CD4-positive, alpha-beta T cell (primary cell): ENCODE data around the gene CLRN1. TPM values are rescaled to one million over a fixed set of nuclear protein-coding genes. Genes with fewer than 3 reads are reported as not detected.

ENCODE experiments used
- ATAC-seq: fragments of 200-7000 bp; cut with Tn5 transposase; one replicate; pipeline ENCODE4 v1.10.0; 2022; ENCODE audit warnings: mild to moderate bottlenecking; ENCODE audit not compliant: poor library complexity
- CTCF ChIA-PET: fragments of 350-600 bp; sonication (Branson Sonifier 250); formaldehyde crosslinking; loops from one replicate; lab custom pipeline; 2021; ENCODE audit warnings: antibody characterized with exemption, inconsistent platforms; lab: Charles Lee
- POLR2A ChIA-PET: fragments of 350-600 bp; sonication (Branson Sonifier 250); formaldehyde crosslinking; loops from one replicate; lab custom pipeline; 2021; ENCODE audit warnings: antibody characterized with exemption, inconsistent platforms; lab: Charles Lee
- DNase-seq, 14 experiments: peaks; one replicate each; pipeline ENCODE4 v3.0.0-alpha.2; 2013 to 2020; ENCODE audit warnings: mixed read lengths in 2 of 14
- H3K27ac ChIP-seq, 2 donors: one replicate each; pipeline versions ENCODE4 v1.5.1 to v1.7.0; 2013; ENCODE audit warnings: low read length in 2 of 2, low read depth in 1 of 2, mild to moderate bottlenecking in 1 of 2
- H3K27me3 ChIP-seq, 2 experiments: 1 replicate in 1 of 2; 2 replicates in 1 of 2; pipeline versions ENCODE4 v1.6.1 to v1.7.0; 2013; ENCODE audit warnings: low read length in 2 of 2, control low read depth in 1 of 2, mild to moderate bottlenecking in 1 of 2, moderate library complexity in 1 of 2; ENCODE audit not compliant: insufficient read depth in 2 of 2, control insufficient read depth in 1 of 2
- H3K36me3 ChIP-seq: one replicate; pipeline ENCODE4 v1.6.1; 2013; ENCODE audit warnings: low read length, control low read depth; ENCODE audit not compliant: insufficient read depth
- H3K4me1 ChIP-seq: one replicate; pipeline ENCODE4 v1.6.1; 2013; ENCODE audit warnings: low read length, control low read depth; ENCODE audit not compliant: insufficient read depth
- H3K4me3 ChIP-seq: one replicate; pipeline ENCODE4 v1.5.1; 2013; ENCODE audit warnings: mild to moderate bottlenecking, low read length, moderate library complexity
- H3K9me3 ChIP-seq, 2 experiments: 1 replicate in 1 of 2; 2 replicates in 1 of 2; pipeline versions ENCODE4 v1.6.1 to v1.7.0; 2013; ENCODE audit warnings: low read length in 2 of 2, mild to moderate bottlenecking in 2 of 2, control low read depth in 1 of 2, moderate library complexity in 1 of 2; ENCODE audit not compliant: control insufficient read depth in 1 of 2, insufficient read depth in 1 of 2
- H3K27ac Mint-ChIP-seq: one replicate; pipeline ENCODE4 v1.8.0; 2020; ENCODE audit warnings: mixed read lengths
- H3K27me3 Mint-ChIP-seq: one replicate; pipeline ENCODE4 v1.8.0; 2021; ENCODE audit warnings: mixed read lengths
- H3K36me3 Mint-ChIP-seq: one replicate; pipeline ENCODE4 v1.8.0; 2021; ENCODE audit warnings: low read depth, mixed read lengths
- H3K4me1 Mint-ChIP-seq: one replicate; pipeline ENCODE4 v1.8.0; 2021; ENCODE audit warnings: low read depth, mixed read lengths
- H3K4me3 Mint-ChIP-seq: one replicate; pipeline ENCODE4 v1.8.0; 2020; ENCODE audit warnings: mild to moderate bottlenecking, mixed read lengths
- H3K9me3 Mint-ChIP-seq: one replicate; pipeline ENCODE4 v1.8.0; 2020; ENCODE audit warnings: mixed read lengths
- intact Hi-C, 2 experiments: fragments of 100-400 bp; cut with DNase I in 1 of 2; cut with micrococcal nuclease in 1 of 2; formaldehyde crosslinking; loops; one replicate each; pipeline versions ENCODE4 v1.15.1 to v1.9.0; 2023 to 2025; cut with DNase I, micrococcal nuclease
- total RNA-seq, 174 experiments: library from RNA in 2 of 174; stranded (reverse) in 2 of 174; gene quantifications; one replicate each; pipeline ENCODE4 v1.2.3 and lab custom pipeline; 2021 to 2026
- TF ChIP-seq, protein P1 (sequence below): fragments of 200-600 bp; IDR thresholded peaks from one replicate; pipeline ENCODE4 v1.8.0; 2022; ENCODE audit warnings: antibody characterized with exemption, mild to moderate bottlenecking

Gene CLRN1
- total RNA-seq, 2 experiments from 2014 or later: not detected

- Histone ChIP-seq H3K27ac (no peak overlapping the region), H3K36me3 (no peaks in the 10 kb centered on the region), H3K4me3 (no peak overlapping the region), H3K9me3 (no peaks in the 10 kb centered on the region), H3K4me1 (no peaks in the 10 kb centered on the region), H3K27me3 (no peaks in the 10 kb centered on the region)
- POLR2A ChIA-PET: no interaction called here
- TF ChIP-seq, protein P1, sequence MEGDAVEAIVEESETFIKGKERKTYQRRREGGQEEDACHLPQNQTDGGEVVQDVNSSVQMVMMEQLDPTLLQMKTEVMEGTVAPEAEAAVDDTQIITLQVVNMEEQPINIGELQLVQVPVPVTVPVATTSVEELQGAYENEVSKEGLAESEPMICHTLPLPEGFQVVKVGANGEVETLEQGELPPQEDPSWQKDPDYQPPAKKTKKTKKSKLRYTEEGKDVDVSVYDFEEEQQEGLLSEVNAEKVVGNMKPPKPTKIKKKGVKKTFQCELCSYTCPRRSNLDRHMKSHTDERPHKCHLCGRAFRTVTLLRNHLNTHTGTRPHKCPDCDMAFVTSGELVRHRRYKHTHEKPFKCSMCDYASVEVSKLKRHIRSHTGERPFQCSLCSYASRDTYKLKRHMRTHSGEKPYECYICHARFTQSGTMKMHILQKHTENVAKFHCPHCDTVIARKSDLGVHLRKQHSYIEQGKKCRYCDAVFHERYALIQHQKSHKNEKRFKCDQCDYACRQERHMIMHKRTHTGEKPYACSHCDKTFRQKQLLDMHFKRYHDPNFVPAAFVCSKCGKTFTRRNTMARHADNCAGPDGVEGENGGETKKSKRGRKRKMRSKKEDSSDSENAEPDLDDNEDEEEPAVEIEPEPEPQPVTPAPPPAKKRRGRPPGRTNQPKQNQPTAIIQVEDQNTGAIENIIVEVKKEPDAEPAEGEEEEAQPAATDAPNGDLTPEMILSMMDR: no peak
- no peak for DNase-seq
- no peak overlapping the region for H3K4me3 Mint-ChIP-seq
- intact Hi-C loops: no loop called here
- H3K36me3 Mint-ChIP-seq: no peaks in the 10 kb centered on the region
- ATAC-seq: no peak
- no peak overlapping the region for H3K27ac Mint-ChIP-seq
- H3K4me1 Mint-ChIP-seq: no peaks in the 10 kb centered on the region
- H3K9me3 Mint-ChIP-seq: no peaks in the 10 kb centered on the region
- CTCF ChIA-PET: no interaction called here
- H3K27me3 Mint-ChIP-seq: peaks cover 8% of the 10 kb centered on the region
These were observed 7.1 kb downstream of the CLRN1 start for GRCh38 chr3:150965436-150965835.

- POLR2A ChIA-PET: no interaction called here
- TF ChIP-seq, protein P1: no peak
These were observed 10.6 kb downstream of the CLRN1 start for GRCh38 chr3:150961949-150962348.

GRCh38 chr3:150960708-150961684, 11.5 kb downstream of the CLRN1 start:
- H3K4me1 Mint-ChIP-seq: no peaks in the 10 kb centered on the region
- no peak overlapping the region for H3K27ac ChIP-seq
- DNase-seq (no peak), ATAC-seq (no peak)
- ChIA-PET POLR2A (no interaction called here), CTCF (interaction anchor here (0.7 kb wide), 1 partner anchor 13 kb away, joined by 3 read pairs; no protein-coding TSS in a partner anchor)
- no peaks in the 10 kb centered on the region for H3K9me3 ChIP-seq
- H3K36me3 ChIP-seq: no peaks in the 10 kb centered on the region
- no peaks in the 10 kb centered on the region for H3K9me3 Mint-ChIP-seq
- H3K4me1 ChIP-seq: no peaks in the 10 kb centered on the region
- intact Hi-C loops: no loop called here
- no peak overlapping the region for H3K4me3 ChIP-seq
- peaks cover 0 to 3% of the 10 kb centered on the region in 2 experiments for H3K27me3 ChIP-seq
- TF ChIP-seq, protein P1: no peak
- H3K4me3 Mint-ChIP-seq: no peak overlapping the region
- peaks cover 28% of the 10 kb centered on the region for H3K27me3 Mint-ChIP-seq
- no peak overlapping the region for H3K27ac Mint-ChIP-seq
- no peaks in the 10 kb centered on the region for H3K36me3 Mint-ChIP-seq

More at GRCh38 chr3:150961949-150962348, 10.6 kb downstream of the CLRN1 start:
- ATAC-seq (no peak), DNase-seq (no peak)
- H3K27ac Mint-ChIP-seq: no peak overlapping the region
- Histone ChIP-seq H3K27me3 (peaks cover 0 to 3% of the 10 kb centered on the region in 2 experiments), H3K27ac (no peak overlapping the region), H3K9me3 (no peaks in the 10 kb centered on the region), H3K36me3 (no peaks in the 10 kb centered on the region), H3K4me1 (no peaks in the 10 kb centered on the region), H3K4me3 (no peak overlapping the region)
- H3K9me3 Mint-ChIP-seq: no peaks in the 10 kb centered on the region
- peaks cover 24% of the 10 kb centered on the region for H3K27me3 Mint-ChIP-seq
- H3K36me3 Mint-ChIP-seq: no peaks in the 10 kb centered on the region
- intact Hi-C loops: no loop called here
- no peak overlapping the region for H3K4me3 Mint-ChIP-seq
- CTCF ChIA-PET: interaction anchor here (0.7 kb wide), 1 partner anchor 12 kb away, joined by 3 read pairs; no protein-coding TSS in a partner anchor
- H3K4me1 Mint-ChIP-seq: no peaks in the 10 kb centered on the region
